GM15510 (cell line): Measurements from ENCODE around the gene NRDE2.

Experiments
- POLR2A ChIP-seq: IDR thresholded peaks from 3 replicates; pipeline ENCODE4 v1.6.1; 2011; ENCODE audit warnings: borderline replicate concordance; ENCODE audit not compliant: insufficient read length; ENCODE audit errors: extremely low read depth

Gene NRDE2

DNA sequence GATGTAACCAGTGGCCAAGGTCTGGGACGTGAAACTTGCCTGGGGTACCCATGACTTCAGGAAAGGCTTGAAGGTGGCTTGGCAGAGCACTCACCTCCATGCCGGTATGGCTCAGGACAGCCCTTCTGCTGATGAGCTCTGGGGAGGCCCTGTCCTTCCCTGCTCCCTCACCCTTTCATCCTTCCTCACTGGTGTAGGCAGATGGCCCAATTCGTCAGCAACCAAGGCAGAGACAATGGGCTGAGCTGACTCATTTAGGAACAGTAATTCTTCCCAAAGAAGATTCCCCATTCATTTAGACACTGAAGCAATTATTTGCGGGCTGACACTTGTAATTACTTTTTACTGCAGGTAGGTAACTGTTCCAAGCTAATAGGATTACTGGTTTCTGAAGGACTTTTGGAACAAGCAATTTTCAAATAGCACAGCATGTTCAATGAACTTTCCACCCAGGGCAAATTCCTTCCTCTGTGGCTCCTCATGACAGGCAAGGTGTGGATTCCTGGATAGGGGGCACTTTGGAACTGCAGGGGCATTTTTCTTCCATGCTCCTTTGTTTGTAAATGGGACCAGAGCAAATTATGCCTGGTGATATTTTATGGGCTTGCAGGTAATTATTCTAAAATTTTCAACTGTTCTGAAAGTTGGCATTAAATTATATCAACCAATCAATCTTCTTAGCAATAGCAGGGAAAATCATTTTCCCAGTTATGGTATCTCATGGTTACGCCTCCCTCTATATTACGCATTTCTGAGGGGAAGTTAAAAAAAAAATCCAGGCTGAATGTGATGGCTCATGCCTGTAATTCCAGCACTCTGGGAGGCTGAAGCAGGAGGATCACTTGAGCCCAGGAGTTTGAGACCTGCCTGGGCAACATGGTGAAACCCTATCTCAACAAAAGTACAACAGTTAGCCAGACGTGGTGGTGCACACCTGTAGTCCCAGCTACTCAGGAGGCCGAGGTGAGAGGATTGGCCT, 24.1 kb upstream of the NRDE2 start:
- no peak for TF ChIP-seq POLR2A

DNA sequence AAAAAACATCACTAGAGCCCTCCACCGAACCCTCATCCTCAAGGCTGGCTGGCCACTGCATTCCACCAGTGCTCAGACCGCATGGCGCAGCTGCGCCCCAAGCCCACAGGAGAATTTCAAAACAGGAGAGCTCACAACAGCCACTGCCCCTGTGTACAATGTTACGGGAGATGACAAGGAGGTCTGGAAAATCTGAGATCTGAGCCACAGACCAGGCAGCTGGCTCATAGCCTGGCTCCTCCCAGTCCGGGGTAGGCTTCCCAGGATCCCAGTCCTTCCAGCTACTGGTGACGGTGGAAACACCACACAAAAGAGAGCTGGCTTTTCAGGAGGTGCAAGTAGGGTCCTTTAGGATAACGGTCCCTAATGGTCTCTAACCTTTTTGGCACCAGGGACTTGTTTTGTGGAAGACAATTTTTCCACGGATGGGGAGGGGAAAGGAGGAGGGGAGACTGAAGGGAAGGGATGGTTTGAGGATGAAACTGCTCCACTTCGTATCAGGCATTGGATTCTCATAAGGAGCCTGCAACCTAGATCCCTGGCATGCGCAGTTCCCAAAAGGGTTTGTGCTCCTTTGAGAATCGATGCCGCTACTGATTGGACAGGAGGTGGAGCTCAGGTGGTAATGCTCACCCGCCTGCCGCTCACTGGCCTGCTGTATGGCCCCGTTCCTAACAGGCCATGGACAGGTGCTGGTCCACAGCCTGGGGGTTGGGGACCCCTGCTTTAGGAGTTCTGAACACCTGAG, 23.0 kb upstream of the NRDE2 start:
- TF ChIP-seq POLR2A, result no peak

DNA sequence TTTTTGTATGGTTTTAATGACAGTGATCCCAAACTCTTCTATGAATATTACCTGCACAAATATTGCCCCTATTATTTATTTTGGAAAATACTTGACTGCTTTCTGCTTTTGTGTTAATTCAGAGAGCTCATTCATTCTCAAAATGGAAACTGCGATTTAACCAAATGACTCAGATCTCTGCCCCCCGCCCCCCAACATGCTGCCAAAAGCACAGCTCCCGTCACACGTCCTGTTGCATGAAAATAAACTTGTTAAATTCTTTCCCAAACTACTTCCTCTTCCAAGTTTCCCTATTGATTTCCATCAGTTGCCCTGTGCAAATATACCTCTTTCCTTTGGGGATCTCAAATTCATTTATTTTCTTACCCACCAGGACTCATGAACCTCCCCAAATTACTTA, 18.0 kb upstream of the NRDE2 start:
- no peak for TF ChIP-seq POLR2A

DNA sequence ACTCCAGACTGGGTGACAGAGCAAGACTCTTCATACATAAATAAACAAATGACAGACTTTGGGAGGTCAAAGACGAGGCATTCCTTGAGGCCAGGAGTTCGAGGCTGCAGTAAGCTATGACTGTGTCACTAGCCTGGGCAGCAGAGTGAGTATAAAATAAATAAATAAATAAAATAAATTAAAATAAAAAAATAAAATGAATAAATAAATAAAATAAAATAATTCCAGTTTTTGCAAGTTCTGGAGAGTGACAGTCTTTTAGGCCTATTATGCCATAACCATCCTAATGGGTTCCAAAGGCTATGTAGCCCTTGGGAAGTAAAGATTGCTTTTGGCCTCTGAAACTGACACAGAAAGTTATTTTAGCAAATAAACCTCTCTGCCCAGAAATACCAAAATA, 16.5 kb upstream of the NRDE2 start:
- TF ChIP-seq POLR2A, result no peak

DNA sequence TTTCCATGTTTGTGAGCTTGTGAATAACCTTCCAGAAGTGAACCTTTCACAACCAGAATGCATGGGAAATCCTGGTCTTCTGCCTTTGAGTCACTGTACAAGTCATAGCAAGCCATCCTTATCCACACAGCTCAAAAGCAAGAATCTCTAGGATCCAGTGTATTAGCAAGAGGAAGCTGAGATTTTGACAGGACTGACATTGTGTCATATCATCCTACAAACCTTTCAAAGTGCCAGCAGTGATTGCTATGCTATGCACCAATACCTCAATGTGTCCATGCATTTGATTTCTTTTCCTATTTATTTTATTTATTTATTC, 13.5 kb upstream of the NRDE2 start:
- no peak for TF ChIP-seq POLR2A

DNA sequence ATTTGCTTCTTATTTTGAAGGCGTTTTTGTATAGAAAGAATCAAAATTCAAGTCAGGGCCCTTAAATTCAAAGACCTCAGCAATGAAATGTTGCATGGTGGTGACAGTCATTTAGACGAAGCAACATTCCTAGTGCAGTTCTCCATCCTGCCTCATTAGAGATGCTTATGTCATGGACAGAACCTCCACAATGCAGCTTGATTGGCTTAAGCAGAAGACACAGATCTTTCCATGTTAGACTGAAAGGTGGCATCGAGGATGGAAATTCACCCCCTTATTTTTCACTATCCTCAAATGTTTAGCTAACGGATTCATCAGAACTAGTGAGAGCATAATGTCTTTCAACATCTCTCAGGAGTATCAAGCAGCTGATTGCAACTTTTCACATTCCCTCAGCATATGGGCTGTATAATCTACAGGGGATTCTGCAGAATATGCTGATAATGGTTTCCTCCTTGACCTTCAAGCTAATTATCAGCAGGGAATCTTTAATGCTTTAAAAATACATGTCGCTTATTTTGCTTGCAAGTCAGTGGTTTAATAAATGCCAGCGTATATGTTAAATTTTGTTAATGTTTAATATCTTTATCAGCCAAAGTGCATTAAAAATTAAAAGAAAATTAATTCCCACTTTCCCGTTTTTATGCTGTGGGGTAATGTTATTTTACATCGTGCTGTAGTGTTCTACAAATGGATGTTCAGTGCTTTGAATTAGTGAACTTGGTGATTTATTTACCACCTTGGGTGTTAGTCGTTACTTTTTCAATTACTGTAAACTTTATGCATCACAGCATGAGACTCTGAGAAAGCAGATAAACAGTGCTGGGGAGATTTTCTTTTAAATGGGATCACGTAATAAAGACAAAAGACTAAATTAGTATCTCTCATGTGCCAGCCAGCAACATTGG, 12.8 kb upstream of the NRDE2 start:
- no peak for TF ChIP-seq POLR2A

DNA sequence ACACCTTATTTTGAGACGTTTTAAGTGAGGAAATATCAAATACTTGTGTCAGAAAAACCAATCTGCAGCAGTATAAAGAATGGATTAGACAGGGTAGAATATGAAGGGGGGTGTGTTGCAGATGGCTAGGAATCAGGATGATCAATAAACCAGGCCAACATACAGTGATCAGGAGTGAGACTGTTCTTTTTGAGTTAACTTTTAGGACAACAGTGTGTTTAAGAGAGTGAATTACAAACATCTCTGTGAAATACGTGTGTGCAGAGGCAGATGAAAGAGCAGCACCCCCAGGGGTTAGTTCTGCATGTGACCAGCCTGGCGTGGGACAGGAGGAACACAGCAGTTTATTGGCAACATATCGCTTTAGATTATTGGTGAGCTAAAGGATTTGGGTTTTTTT, 10.6 kb upstream of the NRDE2 start:
- no peak for TF ChIP-seq POLR2A

DNA sequence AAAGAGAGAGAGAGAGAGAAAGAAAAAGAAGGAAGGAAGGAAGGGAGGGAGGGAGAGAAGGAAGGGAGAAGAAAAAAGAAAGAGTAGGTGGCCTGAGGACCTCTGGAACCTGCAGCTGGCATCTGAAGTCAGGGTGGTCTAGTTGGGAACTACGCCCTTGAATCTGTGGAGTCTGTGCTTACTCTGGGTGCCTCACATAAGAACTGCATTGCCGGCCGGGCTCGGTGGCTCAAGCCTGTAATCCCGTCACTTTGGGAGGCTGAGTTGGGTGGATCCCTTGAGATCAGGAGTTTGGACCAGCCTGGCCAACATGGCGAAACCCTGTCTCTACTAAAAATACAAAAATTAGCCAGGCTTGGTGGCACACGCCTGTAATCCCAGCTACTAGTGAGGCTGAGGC, 10.0 kb upstream of the NRDE2 start:
- no peak for TF ChIP-seq POLR2A

DNA sequence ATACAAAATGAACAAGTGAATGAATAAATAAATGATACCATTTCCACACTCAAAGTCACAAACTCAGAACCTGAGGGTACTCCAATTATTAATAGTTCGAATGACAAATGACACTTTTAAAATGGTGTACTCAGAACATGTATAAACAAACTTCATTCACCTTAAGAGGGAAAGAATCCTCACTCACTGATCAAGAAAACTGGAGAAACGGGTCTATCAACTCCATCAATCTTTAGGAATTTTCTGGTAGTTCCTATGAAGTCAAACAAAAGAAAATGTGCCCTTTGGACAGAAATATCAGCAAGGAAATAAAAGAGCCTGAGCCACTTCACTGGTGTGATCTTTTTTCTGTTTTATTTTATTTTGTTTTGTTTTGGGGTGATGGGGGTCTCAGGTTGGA, 5.2 kb upstream of the NRDE2 start:
- TF ChIP-seq POLR2A, result no peak

DNA sequence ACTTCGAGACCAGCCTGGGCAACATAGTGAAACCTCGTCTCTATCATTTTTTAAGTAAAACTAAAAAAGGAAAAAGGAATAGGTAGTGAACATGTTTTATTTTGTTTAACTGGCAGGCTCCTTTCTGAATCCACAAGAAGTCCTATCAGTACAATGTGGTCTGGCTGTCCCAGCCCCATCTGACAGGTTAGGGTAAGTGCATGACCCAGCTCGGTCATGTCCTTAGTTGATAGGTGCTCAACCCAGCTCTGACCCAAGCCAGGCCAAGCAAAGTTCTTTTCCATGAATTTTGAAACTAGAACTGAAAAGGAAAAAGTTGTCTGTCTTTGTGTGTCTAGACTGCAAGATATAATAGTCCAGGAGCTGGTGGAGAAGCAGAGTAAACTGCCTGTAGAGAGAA, 4.7 kb upstream of the NRDE2 start:
- TF ChIP-seq POLR2A, result no peak

DNA sequence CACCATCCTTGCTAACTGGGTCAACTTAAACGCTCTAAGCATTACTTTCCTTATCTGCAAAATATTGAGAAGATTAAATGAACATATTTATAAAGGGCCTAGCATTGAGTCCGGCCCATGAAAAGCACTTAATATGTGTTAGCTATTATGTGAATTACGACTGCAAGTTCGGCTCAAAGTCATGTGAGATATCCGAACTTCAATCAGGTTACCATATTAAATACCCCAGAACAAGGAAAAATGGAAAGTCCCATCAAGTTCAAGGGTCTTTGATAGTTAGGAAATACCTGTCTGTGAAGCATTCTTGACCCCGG, 487 bp upstream of the NRDE2 start:
- TF ChIP-seq POLR2A, result no peak

DNA sequence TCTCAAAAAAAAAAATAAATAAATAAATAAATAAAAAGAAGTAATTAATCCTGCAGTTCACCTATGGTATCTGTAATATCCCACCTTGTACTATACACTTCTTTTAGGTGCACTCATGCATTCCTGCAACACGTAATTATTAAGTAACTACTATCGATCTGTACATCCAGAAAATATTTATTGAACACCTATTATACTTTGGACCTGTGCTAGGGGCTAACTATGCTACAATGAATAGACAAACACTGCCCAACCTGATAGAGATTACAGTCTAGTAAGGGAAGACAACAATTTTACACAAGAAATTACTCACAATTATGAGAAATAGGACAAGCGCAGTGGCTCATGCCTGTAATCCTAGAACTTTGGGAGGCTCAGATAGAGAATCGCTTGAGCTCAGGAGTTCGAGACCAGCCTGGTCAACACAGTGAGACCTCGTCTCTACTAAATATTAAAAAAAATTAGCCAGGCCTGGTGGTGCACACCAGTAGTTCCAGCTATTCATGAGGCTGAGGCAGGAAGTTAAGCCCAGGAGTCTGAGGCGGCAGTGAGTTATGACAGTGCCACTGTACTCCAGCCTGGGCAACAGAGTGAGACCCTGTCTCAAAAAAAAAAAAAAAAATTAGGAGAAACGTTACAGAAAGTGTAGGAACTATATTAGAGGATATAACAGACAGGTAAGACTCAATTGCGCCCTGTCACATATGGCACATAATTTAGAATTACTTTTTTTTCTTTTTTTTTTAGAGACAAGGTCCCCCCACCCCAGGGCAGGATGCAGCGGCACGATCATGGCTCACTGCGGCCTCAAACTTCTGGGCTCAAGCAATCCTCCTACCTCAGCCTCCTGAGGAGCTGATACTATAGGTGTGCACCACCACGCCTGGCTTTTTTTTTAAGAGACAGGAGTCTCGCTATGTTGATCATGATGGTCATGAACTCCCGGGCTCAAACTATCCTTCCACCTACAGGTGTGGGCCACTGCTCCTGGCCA, 1.2 kb downstream of the NRDE2 start:
- TF ChIP-seq POLR2A, result no peak

DNA sequence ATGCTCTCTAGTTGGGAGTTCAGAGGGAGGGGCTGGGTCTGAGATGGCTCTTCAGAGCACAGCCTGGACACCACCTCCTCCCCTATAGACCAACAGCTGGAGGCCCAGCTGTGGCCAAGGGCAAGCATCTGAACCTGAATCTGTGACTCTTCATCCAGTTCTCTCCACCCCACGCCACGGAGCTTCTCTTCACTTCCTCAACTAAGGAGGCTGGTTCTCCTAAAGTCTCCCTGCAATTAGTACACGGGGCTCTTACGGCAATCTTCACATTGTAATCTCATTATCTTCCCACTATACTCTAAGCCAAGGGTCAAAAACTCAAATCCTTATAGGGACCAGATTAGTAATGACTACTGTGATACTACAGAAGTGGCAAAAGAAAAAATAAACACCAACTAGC, 9.8 kb downstream of the NRDE2 start:
- no peak for TF ChIP-seq POLR2A
